Astrocyte of the spinal cord (primary cell): ENCODE data around the gene DOK7.

Source experiments
- DNase-seq: peaks from one replicate; pipeline ENCODE4 v3.0.0; 2011; ENCODE audit warnings: low read depth, low spot score
- H3K4me3 ChIP-seq: 2 replicates; pipeline ENCODE4 v1.5.1; 2011; ENCODE audit warnings: low read depth, mild to moderate bottlenecking, low read length, moderate library complexity
- in situ Hi-C: cut with HindIII; loops from 2 replicates; pipeline ENCODE4 v1.10.0; 2017; ENCODE audit warnings: low sequenced_read_pairs
- TF ChIP-seq, protein P1 (sequence below): IDR thresholded peaks from 2 replicates; pipeline ENCODE4 v1.5.1; 2012; ENCODE audit warnings: low read depth, mild to moderate bottlenecking, low read length, inconsistent platforms

DOK7 gene

GRCh38 chr4:3427134-3427476 is 36.0 kb upstream of the DOK7 start:
- in situ Hi-C loops: no loop called here
- no peak overlapping the region for H3K4me3 ChIP-seq
- no peak for DNase-seq
- TF ChIP-seq, protein P1, sequence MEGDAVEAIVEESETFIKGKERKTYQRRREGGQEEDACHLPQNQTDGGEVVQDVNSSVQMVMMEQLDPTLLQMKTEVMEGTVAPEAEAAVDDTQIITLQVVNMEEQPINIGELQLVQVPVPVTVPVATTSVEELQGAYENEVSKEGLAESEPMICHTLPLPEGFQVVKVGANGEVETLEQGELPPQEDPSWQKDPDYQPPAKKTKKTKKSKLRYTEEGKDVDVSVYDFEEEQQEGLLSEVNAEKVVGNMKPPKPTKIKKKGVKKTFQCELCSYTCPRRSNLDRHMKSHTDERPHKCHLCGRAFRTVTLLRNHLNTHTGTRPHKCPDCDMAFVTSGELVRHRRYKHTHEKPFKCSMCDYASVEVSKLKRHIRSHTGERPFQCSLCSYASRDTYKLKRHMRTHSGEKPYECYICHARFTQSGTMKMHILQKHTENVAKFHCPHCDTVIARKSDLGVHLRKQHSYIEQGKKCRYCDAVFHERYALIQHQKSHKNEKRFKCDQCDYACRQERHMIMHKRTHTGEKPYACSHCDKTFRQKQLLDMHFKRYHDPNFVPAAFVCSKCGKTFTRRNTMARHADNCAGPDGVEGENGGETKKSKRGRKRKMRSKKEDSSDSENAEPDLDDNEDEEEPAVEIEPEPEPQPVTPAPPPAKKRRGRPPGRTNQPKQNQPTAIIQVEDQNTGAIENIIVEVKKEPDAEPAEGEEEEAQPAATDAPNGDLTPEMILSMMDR: no peak

DNA sequence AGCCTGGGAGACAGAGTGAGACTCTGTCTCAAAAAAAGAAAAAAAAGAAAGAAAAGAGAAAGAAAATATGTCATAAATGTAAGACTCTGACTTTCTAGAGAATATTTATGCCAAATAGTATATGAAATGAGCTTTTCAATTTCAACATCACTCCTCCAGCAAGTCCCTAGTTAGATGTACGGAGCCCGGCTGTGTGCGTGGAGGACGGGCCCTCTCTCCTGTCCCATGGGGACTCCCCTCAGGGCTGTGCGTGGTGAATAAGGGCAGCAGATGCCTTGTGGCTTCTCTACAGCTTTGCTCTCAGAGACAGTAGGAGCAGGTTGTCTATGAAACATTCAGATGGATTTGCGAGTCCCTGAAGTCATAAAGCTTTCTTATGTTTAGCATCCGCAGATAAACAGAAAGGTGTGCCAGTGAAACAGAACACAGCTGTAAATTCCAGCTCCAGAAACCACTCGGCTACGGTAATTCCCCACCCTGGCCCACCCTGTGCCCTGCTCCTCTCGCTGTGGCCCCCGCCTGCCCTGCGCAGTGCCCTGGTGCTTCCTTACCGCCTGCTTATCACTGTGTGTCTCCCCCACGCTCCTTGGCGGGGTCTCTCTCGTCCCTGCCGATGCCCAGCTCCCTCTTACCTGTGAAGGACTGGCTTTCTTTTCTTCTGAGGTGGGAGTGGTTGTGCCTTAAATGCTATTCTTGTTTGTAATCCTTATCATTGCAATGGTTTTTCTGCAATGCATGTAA is 35.2 kb upstream of the DOK7 start:
- in situ Hi-C loops: no loop called here
- DNase-seq: no peak
- TF ChIP-seq, protein P1: no peak
- no peak overlapping the region for H3K4me3 ChIP-seq

- TF ChIP-seq, protein P1: no peak
- H3K4me3 ChIP-seq: no peak overlapping the region
- in situ Hi-C loops: no loop called here
- DNase-seq: no peak
These were observed 33.5 kb upstream of the DOK7 start for GRCh38 chr4:3429651-3430050.

DNA sequence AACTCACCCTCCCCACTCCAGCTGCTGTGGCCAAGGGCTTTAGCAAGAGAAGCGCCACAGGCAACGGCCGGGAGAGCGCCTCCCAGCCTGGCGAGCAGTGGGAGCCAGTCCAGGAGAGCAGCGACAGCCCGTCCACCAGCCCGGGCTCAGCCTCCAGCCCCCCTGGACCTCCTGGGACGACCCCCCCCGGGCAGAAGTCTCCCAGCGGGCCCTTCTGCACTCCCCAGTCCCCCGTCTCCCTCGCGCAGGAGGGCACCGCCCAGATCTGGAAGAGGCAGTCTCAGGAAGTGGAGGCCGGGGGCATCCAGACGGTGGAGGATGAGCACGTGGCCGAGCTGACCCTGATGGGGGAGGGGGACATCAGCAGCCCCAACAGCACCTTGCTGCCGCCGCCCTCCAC is 32.6 kb upstream of the DOK7 start:
- TF ChIP-seq, protein P1: no peak
- in situ Hi-C loops: no loop called here
- no peak for DNase-seq
- H3K4me3 ChIP-seq: no peak overlapping the region

GRCh38 chr4:3431446-3431993 is 31.6 kb upstream of the DOK7 start:
- H3K4me3 ChIP-seq: no peak overlapping the region
- TF ChIP-seq, protein P1: no peak
- no peak for DNase-seq
- in situ Hi-C loops: no loop called here

DNA sequence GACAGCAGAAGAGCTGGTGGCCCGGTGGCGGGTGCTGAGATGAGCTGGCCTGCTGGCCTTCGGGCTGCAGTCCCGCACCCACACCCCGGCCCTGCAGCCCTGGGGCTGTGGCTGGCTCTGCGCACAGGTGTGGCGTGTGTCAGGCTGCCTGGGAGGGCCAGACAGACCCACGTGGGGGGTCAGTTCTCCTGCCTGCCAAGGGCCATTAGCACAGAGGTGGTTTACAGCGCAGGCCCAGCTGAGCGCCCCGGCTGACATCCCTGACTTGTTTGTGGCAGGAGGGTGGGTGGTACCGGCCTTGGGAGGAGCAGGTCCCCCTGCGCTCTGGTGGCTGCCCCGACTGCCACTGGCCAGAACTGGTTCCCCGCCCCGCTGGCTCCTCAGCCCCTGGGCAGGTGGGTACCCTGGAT is 30.7 kb upstream of the DOK7 start:
- DNase-seq: no peak
- TF ChIP-seq, protein P1: no peak
- in situ Hi-C loops: no loop called here
- no peak overlapping the region for H3K4me3 ChIP-seq
